MCF 10A (cell line): ENCODE data around the gene RSL24D1. TPM values are rescaled to one million over a fixed set of nuclear protein-coding genes. Genes with fewer than 3 reads are reported as not detected.

Source experiments
- BruUV-seq: library from RNA; stranded (reverse); fragments of 400-500 nt; replicated peaks from 2 replicates; lab custom pipeline; 2021; lab: Mats Ljungman, UMichigan
- CTCF ChIA-PET: fragments of 300-600 bp; sonication (Branson Sonifier 250); formaldehyde crosslinking; extraction: SDS; loops from one replicate; lab custom pipeline; 2021; ENCODE audit warnings: antibody characterized with exemption, inconsistent platforms; lab: Yijun Ruan, JAX
- POLR2A ChIA-PET: fragments of 300-600, 350-650 bp; sonication (Branson Sonifier 250); formaldehyde crosslinking; extraction: SDS; loops from one replicate; lab custom pipeline; 2020; ENCODE audit warnings: antibody characterized with exemption, inconsistent platforms; lab: Yijun Ruan, JAX
- DNase-seq: peaks from one replicate; pipeline ENCODE4 v3.0.0-alpha.2; 2018; ENCODE audit not compliant: unreplicated experiment
- H3K27ac Mint-ChIP-seq: one replicate; pipeline ENCODE4 v1.8.0; 2022; ENCODE audit warnings: mild to moderate bottlenecking, low read depth, mixed read lengths; ENCODE audit not compliant: unreplicated experiment
- H3K27me3 Mint-ChIP-seq: one replicate; pipeline ENCODE4 v1.8.0; 2022; ENCODE audit warnings: mixed read lengths; ENCODE audit not compliant: insufficient read depth, unreplicated experiment
- H3K36me3 Mint-ChIP-seq: one replicate; pipeline ENCODE4 v1.8.0; 2022; ENCODE audit warnings: mild to moderate bottlenecking, moderate library complexity, mixed read lengths; ENCODE audit not compliant: insufficient read depth, unreplicated experiment
- H3K4me1 Mint-ChIP-seq: one replicate; pipeline ENCODE4 v1.8.0; 2022; ENCODE audit warnings: mixed read lengths; ENCODE audit not compliant: insufficient read depth, unreplicated experiment
- H3K4me3 Mint-ChIP-seq: one replicate; pipeline ENCODE4 v1.8.0; 2022; ENCODE audit warnings: mild to moderate bottlenecking, moderate library complexity, mixed read lengths; ENCODE audit not compliant: unreplicated experiment
- H3K9me3 Mint-ChIP-seq: one replicate; pipeline ENCODE4 v1.8.0; 2022; ENCODE audit warnings: mixed read lengths; ENCODE audit not compliant: unreplicated experiment
- intact Hi-C: fragments of 100-400 bp; cut with micrococcal nuclease; formaldehyde crosslinking; loops from 2 replicates; pipeline ENCODE4 v1.14.1; 2022
- total RNA-seq: library from RNA; stranded (reverse); gene quantifications from 2 replicates; pipeline ENCODE4 v1.2.3, GENCODE V29; 2022
- TF ChIP-seq, protein P1 (sequence below): fragments of 200-600 bp; IDR thresholded peaks from one replicate; pipeline ENCODE4 v1.8.0; 2022; ENCODE audit warnings: antibody characterized with exemption, mild to moderate bottlenecking; ENCODE audit not compliant: unreplicated experiment

The RSL24D1 gene
- total RNA-seq, 1 experiment from 2014 or later = 167 TPM

DNA sequence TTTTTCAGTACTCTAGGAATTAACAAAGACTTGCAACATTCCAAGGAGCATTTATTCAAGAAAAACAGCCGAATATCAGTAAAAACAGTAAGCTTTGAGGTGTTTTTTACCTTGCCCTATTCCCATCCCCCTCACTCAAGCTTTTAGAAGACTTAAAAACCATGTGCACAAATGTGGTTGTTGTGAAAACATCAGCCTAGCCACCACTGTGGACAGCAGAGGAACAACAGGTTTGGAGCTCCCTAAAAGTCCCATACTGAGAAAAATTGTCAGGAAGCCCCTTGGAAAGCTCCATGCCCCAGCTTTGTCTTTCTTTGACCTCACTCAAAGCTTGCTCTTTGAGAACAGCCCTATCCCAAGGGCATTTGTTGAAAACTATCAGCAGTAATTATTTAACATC is 34.7 kb upstream of the RSL24D1 start:
- no peak overlapping the region for H3K4me3 Mint-ChIP-seq
- H3K9me3 Mint-ChIP-seq = no peaks in the 10 kb centered on the region
- H3K36me3 Mint-ChIP-seq = peaks cover 16% of the 10 kb centered on the region
- DNase-seq = no peak
- H3K27me3 Mint-ChIP-seq = no peaks in the 10 kb centered on the region
- no TSS peak for BruUV-seq
- no peak overlapping the region for H3K27ac Mint-ChIP-seq
- TF ChIP-seq, protein P1, sequence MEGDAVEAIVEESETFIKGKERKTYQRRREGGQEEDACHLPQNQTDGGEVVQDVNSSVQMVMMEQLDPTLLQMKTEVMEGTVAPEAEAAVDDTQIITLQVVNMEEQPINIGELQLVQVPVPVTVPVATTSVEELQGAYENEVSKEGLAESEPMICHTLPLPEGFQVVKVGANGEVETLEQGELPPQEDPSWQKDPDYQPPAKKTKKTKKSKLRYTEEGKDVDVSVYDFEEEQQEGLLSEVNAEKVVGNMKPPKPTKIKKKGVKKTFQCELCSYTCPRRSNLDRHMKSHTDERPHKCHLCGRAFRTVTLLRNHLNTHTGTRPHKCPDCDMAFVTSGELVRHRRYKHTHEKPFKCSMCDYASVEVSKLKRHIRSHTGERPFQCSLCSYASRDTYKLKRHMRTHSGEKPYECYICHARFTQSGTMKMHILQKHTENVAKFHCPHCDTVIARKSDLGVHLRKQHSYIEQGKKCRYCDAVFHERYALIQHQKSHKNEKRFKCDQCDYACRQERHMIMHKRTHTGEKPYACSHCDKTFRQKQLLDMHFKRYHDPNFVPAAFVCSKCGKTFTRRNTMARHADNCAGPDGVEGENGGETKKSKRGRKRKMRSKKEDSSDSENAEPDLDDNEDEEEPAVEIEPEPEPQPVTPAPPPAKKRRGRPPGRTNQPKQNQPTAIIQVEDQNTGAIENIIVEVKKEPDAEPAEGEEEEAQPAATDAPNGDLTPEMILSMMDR = no peak
- ChIA-PET CTCF (interaction anchor here (1.1 to 1.8 kb wide), 3 partner anchors 15 to 24 kb away, joined by 3 to 6 read pairs (median 3); no protein-coding TSS in a partner anchor), POLR2A (interaction anchor here (0.9 kb wide), 1 partner anchor 60 kb away, joined by 3 read pairs; no protein-coding TSS in a partner anchor)
- intact Hi-C loops = no loop called here
- no peaks in the 10 kb centered on the region for H3K4me1 Mint-ChIP-seq

DNA sequence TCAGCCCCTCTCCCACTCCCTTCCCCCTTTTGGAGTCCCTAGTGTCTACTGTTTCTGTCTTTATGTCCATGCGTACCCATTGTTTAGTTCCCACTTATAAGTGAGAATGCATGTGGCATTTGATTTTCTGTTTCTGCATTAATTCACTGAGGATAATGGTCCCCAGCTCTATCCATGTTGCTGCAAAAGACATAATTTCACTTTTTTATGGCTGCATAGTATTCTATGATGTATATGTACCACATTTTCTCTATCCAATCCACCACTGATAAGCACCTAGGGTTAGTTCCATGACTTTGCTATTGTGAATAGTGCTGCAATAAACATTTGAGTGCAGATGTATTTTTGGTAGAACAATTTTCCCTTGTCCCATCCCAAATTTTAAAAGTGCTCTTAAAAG is 34.2 kb upstream of the RSL24D1 start:
- Mint-ChIP-seq H3K4me1 (no peaks in the 10 kb centered on the region), H3K27ac (no peak overlapping the region), H3K4me3 (no peak overlapping the region), H3K36me3 (peaks cover 16% of the 10 kb centered on the region), H3K27me3 (no peaks in the 10 kb centered on the region), H3K9me3 (no peaks in the 10 kb centered on the region)
- ChIA-PET CTCF (interaction anchor here (1.1 kb wide), 1 partner anchor 15 kb away, joined by 3 read pairs; no protein-coding TSS in a partner anchor), POLR2A (no interaction called here)
- DNase-seq = no peak
- intact Hi-C loops = no loop called here
- TF ChIP-seq, protein P1 = no peak
- BruUV-seq = no TSS peak

DNA sequence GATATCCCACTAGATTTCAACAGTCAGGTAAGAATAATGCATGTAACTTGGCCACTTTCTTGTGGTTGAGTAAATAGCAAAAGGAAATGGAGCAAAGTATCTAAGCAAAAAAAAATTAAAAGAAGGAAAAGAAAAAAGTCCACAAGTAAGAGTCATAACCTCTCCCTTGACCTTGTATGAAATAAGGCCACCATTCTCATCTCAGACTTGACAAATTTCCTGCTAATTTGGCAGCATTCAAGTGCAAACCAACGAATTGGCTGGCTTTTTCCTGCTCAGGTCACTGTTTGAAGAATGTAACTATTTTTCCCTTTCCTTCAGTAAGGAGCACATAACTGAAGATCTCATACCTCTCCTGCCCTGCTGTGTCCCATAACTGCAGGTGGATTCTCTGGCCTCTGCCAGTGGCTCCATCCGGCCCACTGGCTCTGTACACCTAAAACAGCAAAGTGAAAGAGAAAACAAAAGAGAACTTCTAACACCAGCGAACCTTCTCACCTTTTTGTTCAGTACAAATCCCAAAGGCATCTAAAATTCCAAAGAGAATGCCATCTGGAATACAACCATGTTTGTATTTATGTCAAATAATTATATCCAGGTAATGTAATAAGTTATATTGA is 33.4 kb upstream of the RSL24D1 start:
- ChIA-PET CTCF (interaction anchor here (1.0 kb wide), 1 partner anchor 23 kb away, joined by 3 read pairs; no protein-coding TSS in a partner anchor), POLR2A (interaction anchor here (1.2 kb wide), 1 partner anchor 9 kb away, joined by 3 read pairs; no protein-coding TSS in a partner anchor)
- intact Hi-C loops = no loop called here
- no TSS peak for BruUV-seq
- Mint-ChIP-seq H3K27ac (no peak overlapping the region), H3K9me3 (no peaks in the 10 kb centered on the region), H3K4me3 (no peak overlapping the region), H3K27me3 (no peaks in the 10 kb centered on the region), H3K36me3 (peaks cover 16% of the 10 kb centered on the region), H3K4me1 (no peaks in the 10 kb centered on the region)
- TF ChIP-seq, protein P1 = no peak
- no peak for DNase-seq

DNA sequence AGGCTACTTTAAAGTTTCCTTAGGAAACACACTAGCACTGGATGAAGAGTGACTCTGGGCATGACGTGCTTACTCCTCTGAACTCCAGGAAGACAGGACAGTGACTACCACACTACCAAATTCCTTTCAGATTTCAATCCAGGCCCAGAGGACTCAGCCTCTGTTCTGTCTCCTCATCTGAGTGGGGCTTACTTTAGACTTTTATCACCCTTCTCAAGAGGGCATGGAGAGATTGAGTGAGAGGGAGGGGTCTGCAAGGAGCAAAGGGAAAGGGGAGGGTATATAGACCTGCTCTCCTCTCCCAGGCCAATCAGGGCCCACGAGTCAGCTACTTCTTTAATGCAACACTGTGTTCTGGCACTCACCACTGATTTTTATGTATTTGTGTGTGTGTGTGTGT is 29.4 kb upstream of the RSL24D1 start:
- TF ChIP-seq, protein P1 = no peak
- BruUV-seq = no TSS peak
- intact Hi-C loops = no loop called here
- ChIA-PET POLR2A (interaction anchor here (1.2 kb wide), 1 partner anchor 46 kb away, joined by 3 read pairs; no protein-coding TSS in a partner anchor), CTCF (interaction anchor here (0.6 to 1.1 kb wide), 2 partner anchors 9 to 58 kb away, joined by 4 to 5 read pairs; no protein-coding TSS in a partner anchor)
- H3K9me3 Mint-ChIP-seq = no peaks in the 10 kb centered on the region
- H3K36me3 Mint-ChIP-seq = peaks cover 33% of the 10 kb centered on the region
- no peak overlapping the region for H3K27ac Mint-ChIP-seq
- H3K4me1 Mint-ChIP-seq = peaks cover 17% of the 10 kb centered on the region
- no peak overlapping the region for H3K4me3 Mint-ChIP-seq
- H3K27me3 Mint-ChIP-seq = no peaks in the 10 kb centered on the region
- no peak for DNase-seq
